ENCODE results near the gene ANKMY1.

DNA sequence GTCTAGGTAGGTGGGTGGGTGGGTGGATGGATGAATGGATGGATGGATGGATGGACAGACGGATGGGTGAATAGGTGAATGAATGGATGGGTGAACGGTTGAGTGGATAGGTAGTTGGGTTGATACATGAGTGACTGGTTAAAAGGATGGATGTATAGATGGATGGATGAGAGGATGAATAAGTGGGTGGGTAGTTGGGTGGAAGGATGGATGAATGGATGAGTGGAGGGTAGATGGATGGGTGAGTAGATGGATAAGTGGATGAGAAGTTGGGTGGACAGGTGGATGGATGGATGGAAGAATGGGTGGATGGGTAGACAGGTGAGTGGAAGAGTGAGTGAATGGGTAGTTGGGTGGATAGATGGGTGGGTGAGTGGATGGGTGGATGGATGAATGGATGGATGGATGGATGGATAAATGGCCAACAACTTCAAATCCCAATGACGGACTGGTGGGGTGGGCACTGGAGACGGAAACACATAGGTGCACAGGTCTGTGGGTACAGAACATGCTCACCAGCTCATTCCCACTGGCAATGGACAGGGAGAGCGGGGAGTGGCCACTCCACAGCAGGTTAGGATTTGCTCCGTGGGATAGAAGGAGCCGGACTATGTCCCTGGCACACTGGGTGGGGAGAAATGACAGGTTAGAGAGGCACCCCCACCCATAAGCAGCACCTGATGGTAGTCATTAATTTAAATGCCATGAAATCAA is 48.8 kb downstream of the ANKMY1 start:
- TF ChIP-seq POLR2AphosphoS5 (IDR thresholded peaks at IDR 0.05; ENCODE audit: insufficient read depth in 1 of 2, low read depth in 1 of 2) (no peak), POLR2A (IDR thresholded peaks at IDR 0.05) (no peak)
- TF ChIP-seq, protein P1, sequence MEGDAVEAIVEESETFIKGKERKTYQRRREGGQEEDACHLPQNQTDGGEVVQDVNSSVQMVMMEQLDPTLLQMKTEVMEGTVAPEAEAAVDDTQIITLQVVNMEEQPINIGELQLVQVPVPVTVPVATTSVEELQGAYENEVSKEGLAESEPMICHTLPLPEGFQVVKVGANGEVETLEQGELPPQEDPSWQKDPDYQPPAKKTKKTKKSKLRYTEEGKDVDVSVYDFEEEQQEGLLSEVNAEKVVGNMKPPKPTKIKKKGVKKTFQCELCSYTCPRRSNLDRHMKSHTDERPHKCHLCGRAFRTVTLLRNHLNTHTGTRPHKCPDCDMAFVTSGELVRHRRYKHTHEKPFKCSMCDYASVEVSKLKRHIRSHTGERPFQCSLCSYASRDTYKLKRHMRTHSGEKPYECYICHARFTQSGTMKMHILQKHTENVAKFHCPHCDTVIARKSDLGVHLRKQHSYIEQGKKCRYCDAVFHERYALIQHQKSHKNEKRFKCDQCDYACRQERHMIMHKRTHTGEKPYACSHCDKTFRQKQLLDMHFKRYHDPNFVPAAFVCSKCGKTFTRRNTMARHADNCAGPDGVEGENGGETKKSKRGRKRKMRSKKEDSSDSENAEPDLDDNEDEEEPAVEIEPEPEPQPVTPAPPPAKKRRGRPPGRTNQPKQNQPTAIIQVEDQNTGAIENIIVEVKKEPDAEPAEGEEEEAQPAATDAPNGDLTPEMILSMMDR (IDR thresholded peaks at IDR 0.05) = no peak

All from vagina (tissue), 2 donors.